HG03135 (cell line): ENCODE results near the gene ABLIM2.

Experiments used
- ATAC-seq: cut with Tn5 transposase; IDR thresholded peaks from one replicate; pipeline ENCODE4 v1.9.1; 2021; ENCODE audit warnings: mild to moderate bottlenecking, moderate library complexity; ENCODE audit not compliant: unreplicated experiment

The ABLIM2 gene

GRCh38 chr4:8009710-8010511 lies 148.7 kb downstream of the ABLIM2 start:
- ATAC-seq: no peak

GRCh38 chr4:8009097-8009496 lies 149.5 kb downstream of the ABLIM2 start:
- ATAC-seq: no peak

GRCh38 chr4:8008391-8008790 lies 150.2 kb downstream of the ABLIM2 start:
- no peak for ATAC-seq

- no peak for ATAC-seq
Measured at GRCh38 chr4:8007581-8007980, 151.0 kb downstream of the ABLIM2 start.

GRCh38 chr4:8006471-8006870 lies 152.1 kb downstream of the ABLIM2 start:
- ATAC-seq: no peak

GRCh38 chr4:8005814-8006215 lies 152.8 kb downstream of the ABLIM2 start:
- no peak for ATAC-seq

- ATAC-seq: no peak
Measured at GRCh38 chr4:8005033-8005808, 153.4 kb downstream of the ABLIM2 start.

GRCh38 chr4:8004066-8004465 lies 154.5 kb downstream of the ABLIM2 start:
- no peak for ATAC-seq

- no peak for ATAC-seq
Measured at GRCh38 chr4:8002525-8003309, 155.9 kb downstream of the ABLIM2 start.

GRCh38 chr4:8001564-8002355 lies 156.9 kb downstream of the ABLIM2 start:
- no peak for ATAC-seq

GRCh38 chr4:8000721-8001491 lies 157.7 kb downstream of the ABLIM2 start:
- ATAC-seq: no peak

- ATAC-seq: no peak
Measured at GRCh38 chr4:8000247-8000646, 158.4 kb downstream of the ABLIM2 start.

GRCh38 chr4:7999695-8000094 lies 158.9 kb downstream of the ABLIM2 start:
- no peak for ATAC-seq

- no peak for ATAC-seq
Measured at GRCh38 chr4:7999279-7999678, 159.3 kb downstream of the ABLIM2 start.

- ATAC-seq: no peak
Measured at GRCh38 chr4:7998447-7998846, 160.2 kb downstream of the ABLIM2 start.

GRCh38 chr4:7995866-7996265 lies 162.7 kb downstream of the ABLIM2 start:
- ATAC-seq: no peak

GRCh38 chr4:7995135-7995534 lies 163.5 kb downstream of the ABLIM2 start:
- ATAC-seq: no peak

GRCh38 chr4:7993671-7994070 lies 164.9 kb downstream of the ABLIM2 start:
- ATAC-seq: no peak

GRCh38 chr4:7992846-7993245 lies 165.8 kb downstream of the ABLIM2 start:
- no peak for ATAC-seq
